HG03196 (cell line): Measurements from ENCODE around the gene COX7B2.

Experiments used
- ATAC-seq: cut with Tn5 transposase; IDR thresholded peaks from one replicate; pipeline ENCODE4 v1.9.1; 2021; ENCODE audit not compliant: unreplicated experiment

The COX7B2 gene

DNA sequence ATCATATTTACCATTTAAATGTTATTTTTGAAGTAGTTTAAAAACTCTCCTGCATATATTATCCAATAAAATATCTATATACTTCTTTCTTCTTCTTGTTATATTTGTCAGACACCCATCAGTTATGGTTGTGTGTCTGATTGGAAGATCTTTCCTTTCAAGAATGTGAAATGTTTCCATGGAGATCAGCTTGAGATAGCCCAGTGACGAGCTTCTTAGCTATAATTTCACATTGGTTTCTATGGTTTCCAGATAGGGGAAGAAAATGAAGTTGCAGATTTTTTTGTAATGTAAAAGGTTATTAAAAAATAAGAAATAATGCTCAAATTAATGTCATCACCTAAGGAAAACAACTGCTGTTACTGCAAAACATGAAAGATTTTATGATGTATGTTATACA, 189.0 kb downstream of the COX7B2 start:
- ATAC-seq = no peak

GRCh38 chr4:46717950-46718349, 191.1 kb downstream of the COX7B2 start:
- ATAC-seq = no peak

- ATAC-seq = no peak
Measured at GRCh38 chr4:46715468-46715867, 193.6 kb downstream of the COX7B2 start.

GRCh38 chr4:46698891-46699290, 210.2 kb downstream of the COX7B2 start:
- no peak for ATAC-seq
